Spinal cord (tissue), 10 donors: Measurements from ENCODE around the gene ANKRD31. TPM values are rescaled to one million over a fixed set of nuclear protein-coding genes. Genes with fewer than 3 reads are reported as not detected.
"Not testable (repeated sequence)": the region's sequence is repeated elsewhere in the genome, so short reads cannot be mapped to it uniquely, and the experiment has no call there.

Source experiments
- DNase-seq, 6 donors: peaks; one replicate each; pipeline versions ENCODE4 v3.0.0 to v3.0.0-alpha.2; 2013 to 2015; ENCODE audit warnings: low spot score in 6 of 6, low read depth in 4 of 6
- H3K27ac ChIP-seq: one replicate; pipeline ENCODE4 v1.5.1; 2013; ENCODE audit warnings: low read depth, low read length, control low read depth
- H3K27me3 ChIP-seq: one replicate; pipeline ENCODE4 v1.6.1; 2013; ENCODE audit warnings: low read length; ENCODE audit not compliant: control insufficient read depth, insufficient read depth
- H3K36me3 ChIP-seq: one replicate; pipeline ENCODE4 v1.6.1; 2013; ENCODE audit warnings: low read length; ENCODE audit not compliant: control insufficient read depth, insufficient read depth
- H3K4me1 ChIP-seq: one replicate; pipeline ENCODE4 v1.6.1; 2013; ENCODE audit warnings: low read length; ENCODE audit not compliant: control insufficient read depth, insufficient read depth
- H3K4me3 ChIP-seq: one replicate; pipeline ENCODE4 v1.5.1; 2013; ENCODE audit warnings: low read depth, low read length, control low read depth
- H3K9me3 ChIP-seq: one replicate; pipeline ENCODE4 v1.6.1; 2013; ENCODE audit warnings: low read length; ENCODE audit not compliant: control insufficient read depth, insufficient read depth
- WGBS: methylation state at CpG from one replicate; pipeline ENCODE4 v1.1.5; 2013; ENCODE audit warnings: missing lambda C conversion rate; ENCODE audit not compliant: insufficient coverage; 5-methylcytosine and 5-hydroxymethylcytosine counted together
- polyA plus RNA-seq, 2 donors: library from polyadenylated mRNA; unstranded; fragments of 120-200 nt; gene quantifications; one replicate each; pipeline ENCODE4 v1.2.1, GENCODE V29; 2013; ENCODE audit not compliant: insufficient read length in 2 of 2
- total RNA-seq, 2 donors: library from RNA; depleted of rRNA in 1 of 2; stranded (reverse); fragments of 120-200 nt in 1 of 2; fragments of >200 nt in 1 of 2; gene quantifications; one replicate each; pipeline versions ENCODE4 v1.2.3 to v1.2.4, GENCODE V29; 2013 to 2014
- donor health status: healthy.

ANKRD31 gene
- total and polyA plus RNA-seq, 4 donors, result 0.50 to 0.59 (median 0.52) TPM

GRCh38 chr5:75088648-75089047 is 148.0 kb downstream of the ANKRD31 start:
- Histone ChIP-seq H3K4me3 (no peak overlapping the region), H3K9me3 (no peaks in the 10 kb centered on the region), H3K27ac (no peak overlapping the region), H3K27me3 (no peaks in the 10 kb centered on the region), H3K36me3 (no peaks in the 10 kb centered on the region), H3K4me1 (no peaks in the 10 kb centered on the region)
- no CpG with 5 or more reads among the region's 3 CpGs for WGBS
- DNase-seq, result no peak

- H3K36me3 ChIP-seq, result no peaks in the 10 kb centered on the region
- no peaks in the 10 kb centered on the region for H3K4me1 ChIP-seq
- H3K9me3 ChIP-seq, result no peaks in the 10 kb centered on the region
- no peak overlapping the region for H3K27ac ChIP-seq
- no CpG with 5 or more reads among the region's 2 CpGs for WGBS
- no peak for DNase-seq
- H3K27me3 ChIP-seq, result no peaks in the 10 kb centered on the region
- no peak overlapping the region for H3K4me3 ChIP-seq
These were observed 155.2 kb downstream of the ANKRD31 start for GRCh38 chr5:75081510-75081909.

DNA sequence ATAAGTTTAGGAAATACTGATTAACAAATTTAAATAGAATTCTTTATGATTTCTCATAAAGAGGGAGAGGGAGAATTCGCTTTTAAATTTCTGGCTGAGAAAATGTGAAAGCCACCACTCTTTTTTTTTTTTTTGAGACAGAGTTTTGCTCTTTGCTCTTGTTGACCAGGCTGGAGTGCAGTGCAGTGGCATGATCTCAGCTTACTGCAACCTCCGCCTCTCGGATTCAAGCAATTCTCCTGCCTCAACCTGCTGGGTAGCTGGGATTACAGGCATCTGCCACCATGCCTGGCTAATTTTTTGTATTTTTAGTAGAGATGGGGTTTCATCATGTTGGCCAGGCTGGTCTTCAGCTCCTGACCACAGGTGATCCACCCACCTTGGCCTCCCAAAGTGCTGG is 157.3 kb downstream of the ANKRD31 start:
- not testable (repeated sequence) for H3K9me3 ChIP-seq, H3K4me3 ChIP-seq, DNase-seq, H3K36me3 ChIP-seq, H3K27ac ChIP-seq, H3K27me3 ChIP-seq, H3K4me1 ChIP-seq
- WGBS, result 92% methylated on average over 2 of the region's 3 CpGs

- Histone ChIP-seq H3K27me3 (no peaks in the 10 kb centered on the region), H3K9me3 (no peaks in the 10 kb centered on the region), H3K36me3 (no peaks in the 10 kb centered on the region), H3K4me1 (no peaks in the 10 kb centered on the region), H3K4me3 (no peak overlapping the region), H3K27ac (no peak overlapping the region)
- no CpG with 5 or more reads among the region's 5 CpGs for WGBS
- no peak for DNase-seq
These were observed 158.7 kb downstream of the ANKRD31 start for GRCh38 chr5:75078027-75078426.

GRCh38 chr5:75072061-75072460 is 164.6 kb downstream of the ANKRD31 start:
- Histone ChIP-seq H3K4me3 (no peak overlapping the region), H3K27ac (no peak overlapping the region), H3K36me3 (no peaks in the 10 kb centered on the region), H3K4me1 (no peaks in the 10 kb centered on the region), H3K9me3 (no peaks in the 10 kb centered on the region), H3K27me3 (no peaks in the 10 kb centered on the region)
- no peak for DNase-seq

DNA sequence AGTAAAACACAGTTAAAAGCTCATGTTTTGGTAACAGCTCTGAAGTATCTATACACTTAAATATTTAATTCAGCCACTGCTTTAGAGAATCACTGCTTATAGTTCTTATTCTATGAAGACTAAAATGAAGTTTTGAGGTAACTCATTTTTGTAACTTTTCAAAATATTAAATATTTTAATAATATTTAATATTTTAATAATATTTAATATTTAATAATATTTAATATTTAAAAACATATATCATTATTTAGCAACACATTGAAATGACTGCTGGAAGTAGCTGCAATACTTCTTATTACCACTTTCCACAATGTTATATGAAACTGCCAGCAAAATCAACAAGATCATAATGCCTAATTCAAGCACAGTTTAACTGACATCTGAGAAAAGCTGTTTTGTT is 165.6 kb downstream of the ANKRD31 start:
- Histone ChIP-seq H3K4me3 (no peak overlapping the region), H3K4me1 (no peaks in the 10 kb centered on the region), H3K27ac (no peak overlapping the region), H3K9me3 (no peaks in the 10 kb centered on the region), H3K27me3 (no peaks in the 10 kb centered on the region), H3K36me3 (no peaks in the 10 kb centered on the region)
- DNase-seq, result no peak

GRCh38 chr5:75067434-75067833 is 169.2 kb downstream of the ANKRD31 start:
- Histone ChIP-seq H3K27me3 (no peaks in the 10 kb centered on the region), H3K9me3 (no peaks in the 10 kb centered on the region), H3K36me3 (no peaks in the 10 kb centered on the region), H3K4me3 (no peak overlapping the region), H3K4me1 (no peaks in the 10 kb centered on the region), H3K27ac (no peak overlapping the region)
- DNase-seq, result no peak
- no CpG with 5 or more reads among the region's 3 CpGs for WGBS

- H3K27me3 ChIP-seq, result no peaks in the 10 kb centered on the region
- 71% methylated on average over 1 of the region's 2 CpGs for WGBS
- no peak overlapping the region for H3K4me3 ChIP-seq
- no peaks in the 10 kb centered on the region for H3K36me3 ChIP-seq
- H3K27ac ChIP-seq, result no peak overlapping the region
- no peaks in the 10 kb centered on the region for H3K9me3 ChIP-seq
- H3K4me1 ChIP-seq, result no peaks in the 10 kb centered on the region
- DNase-seq, result no peak
These were observed 173.7 kb downstream of the ANKRD31 start for GRCh38 chr5:75062925-75063531.

- H3K9me3 ChIP-seq, result no peaks in the 10 kb centered on the region
- no peaks in the 10 kb centered on the region for H3K36me3 ChIP-seq
- peaks cover 2% of the 10 kb centered on the region for H3K27me3 ChIP-seq
- no peak overlapping the region for H3K4me3 ChIP-seq
- H3K27ac ChIP-seq, result no peak overlapping the region
- no peaks in the 10 kb centered on the region for H3K4me1 ChIP-seq
- WGBS, result 60% methylated on average over 1 of the region's 4 CpGs
- no peak for DNase-seq
These were observed 176.6 kb downstream of the ANKRD31 start for GRCh38 chr5:75059912-75060545.

GRCh38 chr5:75058986-75059535 is 177.6 kb downstream of the ANKRD31 start:
- Histone ChIP-seq H3K9me3 (no peaks in the 10 kb centered on the region), H3K4me1 (peaks cover 4% of the 10 kb centered on the region), H3K27ac (no peak overlapping the region), H3K4me3 (no peak overlapping the region), H3K36me3 (no peaks in the 10 kb centered on the region), H3K27me3 (peaks cover 6% of the 10 kb centered on the region)
- WGBS, result 90% methylated on average over 1 of the region's 3 CpGs
- DNase-seq, result no peak
